Activated T-helper 2 cell treated with anti-CD3 and anti-CD28 coated beads, Interferon-gamma antibody, Interleukin-2, Interleukin-4, amounts not matched to agents 10 μg/mL and 5 μg/mL and 100 μg/mL, durations not matched to agents 14 hours and 24 hours and 36 hours (primary cell): ENCODE measurements around the gene TMEFF1. TPM values are rescaled to one million over a fixed set of nuclear protein-coding genes. Genes with fewer than 3 reads are reported as not detected.
"Not testable (repeated sequence)": the region's sequence is repeated elsewhere in the genome, so short reads cannot be mapped to it uniquely, and the experiment has no call there.

ENCODE experiments used
- DNase-seq: peaks from one replicate; pipeline ENCODE4 v3.0.0; 2021; ENCODE audit warnings: low spot score
- H3K27ac Mint-ChIP-seq: one replicate; pipeline ENCODE4 v1.8.0; 2021; ENCODE audit warnings: mixed read lengths
- H3K27me3 Mint-ChIP-seq: one replicate; pipeline ENCODE4 v1.8.0; 2021; ENCODE audit warnings: low read depth, mixed read lengths
- H3K36me3 Mint-ChIP-seq: one replicate; pipeline ENCODE4 v1.8.0; 2021; ENCODE audit warnings: low read depth, mixed read lengths
- H3K4me1 Mint-ChIP-seq: one replicate; pipeline ENCODE4 v1.8.0; 2021; ENCODE audit warnings: low read depth, mixed read lengths
- H3K4me3 Mint-ChIP-seq: one replicate; pipeline ENCODE4 v1.8.0; 2021; ENCODE audit warnings: low read depth, mild to moderate bottlenecking, moderate library complexity, mixed read lengths
- H3K9me3 Mint-ChIP-seq: one replicate; pipeline ENCODE4 v1.8.0; 2021; ENCODE audit warnings: mixed read lengths
- intact Hi-C: fragments of 100-400 bp; cut with micrococcal nuclease; formaldehyde crosslinking; loops from one replicate; pipeline ENCODE4 v1.15.1; 2023
- total RNA-seq: library from RNA; stranded (reverse); gene quantifications from 2 replicates; pipeline ENCODE4 v1.2.3, GENCODE V29; 2022

Gene TMEFF1
- total RNA-seq, 1 donor from 2014 or later: 0.52 TPM

DNA sequence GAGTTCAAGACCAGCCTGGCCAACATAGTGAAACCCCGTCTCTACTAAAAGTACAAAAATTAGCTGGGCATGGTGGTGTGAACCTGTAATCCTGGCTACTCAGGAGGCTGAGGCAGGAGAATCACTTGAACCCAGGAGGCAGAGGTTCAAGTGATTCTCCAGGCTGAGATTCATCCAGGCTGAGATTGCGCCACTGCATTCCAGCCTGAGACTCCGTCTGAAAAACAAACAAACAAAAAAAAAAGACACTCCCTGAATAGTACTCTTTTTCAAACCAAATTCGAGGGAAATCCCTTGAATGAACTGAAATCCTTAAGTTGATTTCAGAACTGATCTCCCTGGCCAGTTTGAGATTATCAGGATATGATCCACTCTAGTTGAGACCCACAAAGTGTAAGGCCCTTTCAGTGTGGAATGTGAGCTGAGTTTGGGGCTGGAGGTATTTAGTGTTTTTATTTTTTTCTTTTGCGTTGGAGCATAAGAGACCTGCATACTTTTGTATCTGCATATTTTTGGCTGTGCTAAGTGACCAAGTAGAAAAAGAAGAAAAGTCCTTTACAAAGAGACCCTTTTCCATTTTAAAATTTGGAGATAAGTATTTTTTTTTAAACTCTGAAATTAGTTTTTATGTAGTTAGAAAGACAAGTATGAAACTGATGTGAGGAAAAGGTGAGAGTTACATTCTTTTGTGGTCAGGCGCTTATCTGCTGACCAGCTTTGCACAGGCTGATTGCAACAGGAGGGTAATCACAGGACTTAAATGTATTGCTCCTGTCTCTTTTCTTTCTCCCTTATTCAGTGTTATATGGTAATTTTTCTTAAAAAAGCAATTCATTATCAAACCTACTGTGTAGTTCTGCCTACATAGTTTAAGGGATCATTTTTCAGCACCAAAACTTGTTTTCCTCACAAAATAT, 42.9 kb downstream of the TMEFF1 start:
- Mint-ChIP-seq H3K27me3 (peaks cover 3% of the 10 kb centered on the region), H3K9me3 (no peaks in the 10 kb centered on the region), H3K36me3 (no peaks in the 10 kb centered on the region), H3K4me1 (peaks cover 5% of the 10 kb centered on the region), H3K4me3 (no peak overlapping the region), H3K27ac (no peak overlapping the region)
- intact Hi-C loops: no loop called here
- no peak for DNase-seq

- Mint-ChIP-seq H3K36me3 (no peaks in the 10 kb centered on the region), H3K27me3 (no peaks in the 10 kb centered on the region), H3K9me3 (peaks cover under 1% of the 10 kb centered on the region), H3K4me1 (peaks cover 15% of the 10 kb centered on the region), H3K4me3 (no peak overlapping the region), H3K27ac (no peak overlapping the region)
- no peak for DNase-seq
- intact Hi-C loops: no loop called here
Observed at GRCh38 chr9:100521282-100521681, 48.3 kb downstream of the TMEFF1 start.

DNA sequence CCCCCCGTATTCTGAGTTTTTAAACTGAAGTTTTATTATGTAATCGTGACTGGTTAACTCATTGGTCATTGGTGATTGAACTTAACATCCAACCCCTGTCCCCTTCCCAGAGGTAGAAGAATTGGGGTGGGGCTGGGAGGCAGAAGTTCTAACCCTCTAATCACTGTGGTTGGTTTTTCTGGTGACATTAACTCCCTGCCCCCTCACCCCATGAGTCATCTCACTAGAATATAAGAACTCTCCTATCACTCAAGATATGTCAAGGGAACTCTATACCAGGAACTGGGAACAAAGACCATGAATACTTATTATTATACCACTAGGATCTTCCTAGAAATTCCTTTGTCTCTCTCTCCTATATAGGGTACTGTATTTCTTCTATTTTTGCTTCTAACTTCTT, 52.6 kb downstream of the TMEFF1 start:
- H3K4me1 Mint-ChIP-seq: peaks cover 13% of the 10 kb centered on the region
- peaks cover 4% of the 10 kb centered on the region for H3K9me3 Mint-ChIP-seq
- DNase-seq: no peak
- no peak overlapping the region for H3K27ac Mint-ChIP-seq
- H3K27me3 Mint-ChIP-seq: peaks cover 2% of the 10 kb centered on the region
- H3K4me3 Mint-ChIP-seq: no peak overlapping the region
- intact Hi-C loops: no loop called here
- no peaks in the 10 kb centered on the region for H3K36me3 Mint-ChIP-seq

GRCh38 chr9:100527180-100527794, 54.3 kb downstream of the TMEFF1 start:
- H3K4me3 Mint-ChIP-seq, H3K36me3 Mint-ChIP-seq, DNase-seq, intact Hi-C loops, H3K27ac Mint-ChIP-seq, H3K27me3 Mint-ChIP-seq, H3K4me1 Mint-ChIP-seq, H3K9me3 Mint-ChIP-seq: not testable (repeated sequence)

DNA sequence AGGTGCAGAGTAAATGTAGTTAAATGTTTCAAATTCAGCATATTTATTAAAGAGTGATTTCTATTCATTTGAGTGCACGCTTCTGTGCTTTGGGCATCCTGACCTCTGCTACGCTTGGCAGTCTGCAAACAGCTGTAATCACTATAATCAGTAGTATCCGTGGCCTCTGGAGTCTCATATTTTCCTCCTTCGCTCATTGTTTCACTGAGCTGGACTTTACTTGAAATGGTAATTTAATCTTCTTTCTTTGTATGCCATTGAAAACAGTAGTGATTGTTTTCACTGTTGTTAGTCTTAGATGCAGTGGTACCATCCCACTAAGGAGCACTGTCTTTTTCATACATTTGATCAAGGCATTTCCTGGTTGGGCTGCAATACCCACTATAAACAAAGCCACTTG, 61.5 kb downstream of the TMEFF1 start:
- no peaks in the 10 kb centered on the region for H3K36me3 Mint-ChIP-seq
- intact Hi-C loops: no loop called here
- no peak overlapping the region for H3K27ac Mint-ChIP-seq
- H3K4me1 Mint-ChIP-seq: peaks cover 12% of the 10 kb centered on the region
- H3K4me3 Mint-ChIP-seq: no peak overlapping the region
- H3K27me3 Mint-ChIP-seq: peaks cover 2% of the 10 kb centered on the region
- no peak for DNase-seq
- H3K9me3 Mint-ChIP-seq: no peaks in the 10 kb centered on the region

DNA sequence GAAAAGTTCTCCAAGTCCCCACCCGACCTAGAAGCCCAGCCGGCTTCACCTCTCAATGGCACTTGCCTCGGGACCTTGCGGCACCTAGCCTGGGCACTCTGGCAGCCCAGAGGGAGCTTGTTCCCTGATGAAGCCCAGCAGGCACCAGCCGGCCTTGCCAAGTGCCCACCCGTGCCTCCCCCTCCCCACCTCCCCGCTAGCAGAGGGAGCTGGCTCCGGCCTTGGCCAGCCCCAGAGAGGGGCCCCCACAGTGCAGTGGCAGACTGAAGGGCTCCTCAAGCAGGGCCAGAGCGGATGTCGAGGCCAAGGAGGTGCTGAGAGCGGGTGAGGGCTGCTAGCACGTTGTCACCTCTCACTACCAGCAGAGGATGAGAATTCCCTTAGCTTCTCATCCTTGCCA, 67.4 kb downstream of the TMEFF1 start:
- H3K4me1 Mint-ChIP-seq: peaks cover 10% of the 10 kb centered on the region
- no peak for DNase-seq
- no peak overlapping the region for H3K4me3 Mint-ChIP-seq
- no peak overlapping the region for H3K27ac Mint-ChIP-seq
- H3K27me3 Mint-ChIP-seq: no peaks in the 10 kb centered on the region
- H3K9me3 Mint-ChIP-seq: peaks cover 7% of the 10 kb centered on the region
- intact Hi-C loops: no loop called here
- H3K36me3 Mint-ChIP-seq: no peaks in the 10 kb centered on the region

DNA sequence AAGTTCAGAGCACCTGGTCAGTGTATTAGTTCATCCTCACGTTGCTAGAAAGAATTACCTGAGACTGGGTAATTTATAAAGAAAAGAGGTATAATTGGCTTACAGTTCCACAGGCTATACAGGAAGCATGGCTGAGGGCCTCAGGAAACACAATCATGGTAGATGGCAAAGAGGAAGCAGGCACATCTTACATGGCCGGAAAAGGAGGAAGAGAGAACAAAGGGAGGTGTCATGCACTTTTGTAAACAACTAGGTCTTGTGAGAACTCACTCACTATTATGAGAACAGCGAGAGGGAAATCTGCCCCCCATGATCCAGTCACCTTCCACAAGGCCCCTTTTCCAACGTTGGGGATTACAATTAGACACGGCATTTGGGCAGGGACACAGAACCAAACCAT, 76.1 kb downstream of the TMEFF1 start:
- H3K4me1 Mint-ChIP-seq: no peaks in the 10 kb centered on the region
- peaks cover 16% of the 10 kb centered on the region for H3K9me3 Mint-ChIP-seq

DNA sequence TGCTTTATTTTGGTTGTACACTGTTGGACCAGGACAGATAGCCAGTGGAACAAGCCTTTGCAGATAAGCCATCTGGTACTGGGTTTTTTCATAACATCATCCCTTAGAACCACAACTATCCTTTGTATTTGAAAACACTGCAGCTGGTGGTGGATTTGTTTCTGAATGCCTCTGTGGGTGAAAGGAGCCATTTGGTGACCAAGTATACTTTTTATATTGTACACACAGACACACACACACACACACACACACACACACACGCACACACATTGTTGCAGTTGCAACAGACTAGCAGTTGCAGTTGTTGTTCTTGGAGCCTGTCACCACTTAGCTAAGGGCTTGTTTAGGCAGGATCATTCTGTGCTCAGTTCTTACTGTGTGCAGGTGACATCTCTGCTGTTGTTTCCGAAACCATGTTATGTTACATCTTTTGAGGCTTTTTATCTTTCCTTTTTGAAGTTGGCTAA, 82.0 kb downstream of the TMEFF1 start:
- H3K36me3 Mint-ChIP-seq: no peaks in the 10 kb centered on the region
- intact Hi-C loops: no loop called here
- no peaks in the 10 kb centered on the region for H3K27me3 Mint-ChIP-seq
- H3K9me3 Mint-ChIP-seq: no peaks in the 10 kb centered on the region
- H3K27ac Mint-ChIP-seq: no peak overlapping the region
- H3K4me3 Mint-ChIP-seq: no peak overlapping the region
- DNase-seq: no peak
- no peaks in the 10 kb centered on the region for H3K4me1 Mint-ChIP-seq

More for the DNA sequence above, 76.1 kb downstream of the TMEFF1 start:
- Mint-ChIP-seq H3K4me3 (no peak overlapping the region), H3K36me3 (no peaks in the 10 kb centered on the region), H3K27me3 (no peaks in the 10 kb centered on the region), H3K27ac (no peak overlapping the region)
- no peak for DNase-seq
- intact Hi-C loops: no loop called here

GRCh38 chr9:100555471-100555870, 82.5 kb downstream of the TMEFF1 start:
- no peaks in the 10 kb centered on the region for H3K9me3 Mint-ChIP-seq
- H3K4me1 Mint-ChIP-seq: no peaks in the 10 kb centered on the region
- H3K27ac Mint-ChIP-seq: no peak overlapping the region
- peaks cover 2% of the 10 kb centered on the region for H3K27me3 Mint-ChIP-seq
- no peak overlapping the region for H3K4me3 Mint-ChIP-seq
- no peak for DNase-seq
- intact Hi-C loops: no loop called here
- H3K36me3 Mint-ChIP-seq: no peaks in the 10 kb centered on the region

- DNase-seq: no peak
- peaks cover 5% of the 10 kb centered on the region for H3K27me3 Mint-ChIP-seq
- no peaks in the 10 kb centered on the region for H3K36me3 Mint-ChIP-seq
- no peaks in the 10 kb centered on the region for H3K9me3 Mint-ChIP-seq
- intact Hi-C loops: no loop called here
- H3K4me1 Mint-ChIP-seq: peaks cover 2% of the 10 kb centered on the region
- H3K4me3 Mint-ChIP-seq: no peak overlapping the region
- H3K27ac Mint-ChIP-seq: no peak overlapping the region
Observed at GRCh38 chr9:100557053-100557452, 84.1 kb downstream of the TMEFF1 start.

- DNase-seq: no peak
- Mint-ChIP-seq H3K4me1 (peaks cover 2% of the 10 kb centered on the region), H3K27me3 (peaks cover 5% of the 10 kb centered on the region), H3K9me3 (no peaks in the 10 kb centered on the region), H3K36me3 (no peaks in the 10 kb centered on the region), H3K27ac (no peak overlapping the region), H3K4me3 (no peak overlapping the region)
- intact Hi-C loops: no loop called here
Observed at GRCh38 chr9:100561256-100561655, 88.3 kb downstream of the TMEFF1 start.

DNA sequence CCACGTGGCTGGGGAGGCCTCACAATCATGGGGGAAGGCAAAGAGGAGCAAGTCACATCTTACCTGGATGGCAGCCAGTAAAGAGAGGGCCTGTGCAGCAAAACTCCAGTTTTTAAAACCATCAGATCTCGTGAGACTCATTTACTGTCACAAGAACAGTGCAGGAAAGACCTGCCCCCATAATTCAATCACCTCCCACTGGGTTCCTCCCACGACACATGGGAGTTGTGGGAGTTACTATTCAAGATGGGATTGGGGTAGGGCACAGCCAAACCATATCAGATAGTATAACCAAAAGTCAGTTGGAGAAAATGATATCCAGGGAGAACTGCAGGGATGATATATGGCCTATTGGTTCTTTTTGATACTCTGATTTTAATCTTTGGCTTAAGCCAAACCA, 94.9 kb downstream of the TMEFF1 start:
- H3K4me3 Mint-ChIP-seq: no peak overlapping the region
- no peaks in the 10 kb centered on the region for H3K27me3 Mint-ChIP-seq
- DNase-seq: no peak
- no peaks in the 10 kb centered on the region for H3K9me3 Mint-ChIP-seq
- H3K4me1 Mint-ChIP-seq: no peaks in the 10 kb centered on the region
- no peak overlapping the region for H3K27ac Mint-ChIP-seq
- no peaks in the 10 kb centered on the region for H3K36me3 Mint-ChIP-seq
- intact Hi-C loops: no loop called here

GRCh38 chr9:100573655-100574260, 100.8 kb downstream of the TMEFF1 start:
- H3K4me3 Mint-ChIP-seq: no peak overlapping the region
- H3K36me3 Mint-ChIP-seq: no peaks in the 10 kb centered on the region
- intact Hi-C loops: no loop called here

More at GRCh38 chr9:100573655-100574260, 100.8 kb downstream of the TMEFF1 start:
- Mint-ChIP-seq H3K4me1 (no peaks in the 10 kb centered on the region), H3K9me3 (no peaks in the 10 kb centered on the region), H3K27me3 (peaks cover 2% of the 10 kb centered on the region), H3K27ac (no peak overlapping the region)
- no peak for DNase-seq
